NB4 (cell line): ENCODE data around the gene C1orf50.

ENCODE experiments used
- CTCF ChIP-seq: IDR thresholded peaks from one replicate; pipeline ENCODE4 v1.5.1; 2012; ENCODE audit warnings: low read depth, low read length
- MYC ChIP-seq: IDR thresholded peaks from 2 replicates; pipeline ENCODE4 v1.6.1; 2011; ENCODE audit warnings: low read depth, low read length
- POLR2A ChIP-seq: IDR thresholded peaks from 2 replicates; pipeline ENCODE4 v1.6.1; 2011; ENCODE audit warnings: mild to moderate bottlenecking; ENCODE audit not compliant: insufficient read length; ENCODE audit errors: extremely low read depth

- TF ChIP-seq CTCF (no peak), POLR2A (no peak), MYC (no peak)
Measured at GRCh38 chr1:42821690-42822089, 54.6 kb downstream of the C1orf50 start.
